Coronary artery (tissue), 2 donors: ENCODE results near the gene PTPRJ.

Source experiments
- DNase-seq: peaks from one replicate; pipeline ENCODE4 v3.0.0-alpha.2; 2017; ENCODE audit warnings: low spot score
- H3K27ac ChIP-seq, 2 donors: fragments of 200-600 bp; sonication (generic); one replicate each; pipeline ENCODE4 v1.5.1; 2016 to 2019
- H3K4me3 ChIP-seq: fragments of 200-600 bp; sonication (generic); 2 replicates; pipeline ENCODE4 v1.5.1; 2016; ENCODE audit warnings: mild to moderate bottlenecking, moderate library complexity
- TF ChIP-seq, protein P1 (sequence below): fragments of 200-600 bp; sonication (generic); IDR thresholded peaks from one replicate; pipeline ENCODE4 v1.5.1; 2019; ENCODE audit warnings: antibody characterized with exemption

PTPRJ gene

DNA sequence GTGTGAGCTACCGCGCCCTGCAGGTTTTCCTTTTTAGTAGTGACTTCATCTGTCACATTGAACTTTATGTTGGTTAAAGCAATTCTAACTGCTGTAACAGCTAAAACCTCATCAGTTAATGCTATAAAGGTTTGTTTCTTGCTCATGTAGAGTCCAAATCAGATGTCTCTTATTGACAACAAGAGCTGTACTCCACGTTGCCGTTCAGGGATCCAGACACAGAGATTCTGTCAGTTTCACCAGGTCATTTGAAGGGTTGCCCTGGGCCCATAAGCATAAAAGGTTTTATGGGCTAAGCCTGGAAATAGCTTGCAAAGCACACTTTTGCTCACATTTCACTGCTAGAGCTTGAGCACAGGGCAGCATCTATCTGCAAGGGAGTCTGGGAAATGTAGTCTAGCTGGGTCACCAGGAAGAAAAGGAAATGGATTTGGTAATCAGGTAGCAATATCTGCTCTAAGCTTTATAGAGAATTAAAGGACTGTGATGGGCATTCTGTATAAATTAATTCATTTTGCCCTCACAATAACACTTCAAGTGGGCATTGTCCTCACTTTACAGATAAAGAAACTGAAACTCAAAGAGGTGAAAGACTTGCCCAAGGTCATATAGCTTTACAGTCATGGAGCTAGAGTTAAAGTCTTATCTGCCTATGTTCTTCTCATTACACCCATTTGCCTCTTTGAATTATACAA is 25.2 kb upstream of the PTPRJ start:
- Histone ChIP-seq H3K4me3 (no peak overlapping the region), H3K27ac (no peak overlapping the region)
- TF ChIP-seq, protein P1, sequence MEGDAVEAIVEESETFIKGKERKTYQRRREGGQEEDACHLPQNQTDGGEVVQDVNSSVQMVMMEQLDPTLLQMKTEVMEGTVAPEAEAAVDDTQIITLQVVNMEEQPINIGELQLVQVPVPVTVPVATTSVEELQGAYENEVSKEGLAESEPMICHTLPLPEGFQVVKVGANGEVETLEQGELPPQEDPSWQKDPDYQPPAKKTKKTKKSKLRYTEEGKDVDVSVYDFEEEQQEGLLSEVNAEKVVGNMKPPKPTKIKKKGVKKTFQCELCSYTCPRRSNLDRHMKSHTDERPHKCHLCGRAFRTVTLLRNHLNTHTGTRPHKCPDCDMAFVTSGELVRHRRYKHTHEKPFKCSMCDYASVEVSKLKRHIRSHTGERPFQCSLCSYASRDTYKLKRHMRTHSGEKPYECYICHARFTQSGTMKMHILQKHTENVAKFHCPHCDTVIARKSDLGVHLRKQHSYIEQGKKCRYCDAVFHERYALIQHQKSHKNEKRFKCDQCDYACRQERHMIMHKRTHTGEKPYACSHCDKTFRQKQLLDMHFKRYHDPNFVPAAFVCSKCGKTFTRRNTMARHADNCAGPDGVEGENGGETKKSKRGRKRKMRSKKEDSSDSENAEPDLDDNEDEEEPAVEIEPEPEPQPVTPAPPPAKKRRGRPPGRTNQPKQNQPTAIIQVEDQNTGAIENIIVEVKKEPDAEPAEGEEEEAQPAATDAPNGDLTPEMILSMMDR = no peak
- DNase-seq = no peak

DNA sequence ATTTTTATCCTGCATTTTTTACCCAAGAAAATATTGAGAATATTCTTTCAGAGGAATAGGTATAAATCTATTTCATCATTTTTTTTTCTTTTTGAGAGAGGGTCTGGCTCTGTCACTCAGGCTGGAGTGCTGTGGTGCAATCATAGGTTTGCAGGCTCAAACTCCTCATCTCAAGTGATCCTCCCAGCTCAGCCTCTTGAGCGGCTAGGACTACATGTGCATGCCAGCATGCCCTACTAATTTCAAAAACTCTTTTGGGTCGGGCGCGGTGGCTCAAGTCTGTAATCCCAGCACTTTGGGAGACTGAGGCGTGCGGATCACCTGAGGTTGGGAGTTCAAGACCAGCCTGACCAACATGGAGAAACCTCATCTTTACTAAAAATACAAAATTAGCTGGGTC is 20.3 kb upstream of the PTPRJ start:
- TF ChIP-seq, protein P1 = no peak
- Histone ChIP-seq H3K4me3 (no peak overlapping the region), H3K27ac (no peak overlapping the region)
- no peak for DNase-seq

DNA sequence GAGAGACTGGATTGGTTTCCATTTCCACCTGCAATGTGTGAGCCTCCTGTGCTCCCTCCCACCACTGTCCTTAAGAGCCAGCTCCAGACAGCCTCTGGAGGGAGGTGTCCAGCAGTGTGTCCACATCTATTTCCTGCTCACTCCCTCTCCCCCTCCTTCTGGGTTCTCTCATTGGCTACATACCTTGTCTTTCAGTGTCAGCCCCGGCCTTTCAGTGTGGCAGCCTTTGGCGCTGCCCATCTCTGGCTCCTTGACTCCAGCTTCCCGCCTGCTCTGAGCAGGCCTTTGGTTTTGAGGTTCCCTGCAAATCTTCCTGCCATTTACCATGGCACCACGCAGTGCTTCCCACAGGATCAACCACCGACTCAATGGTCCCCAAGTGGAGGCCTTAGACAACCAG is 19.0 kb upstream of the PTPRJ start:
- H3K27ac ChIP-seq = no peak overlapping the region
- TF ChIP-seq, protein P1 = no peak
- H3K4me3 ChIP-seq = no peak overlapping the region
- no peak for DNase-seq

DNA sequence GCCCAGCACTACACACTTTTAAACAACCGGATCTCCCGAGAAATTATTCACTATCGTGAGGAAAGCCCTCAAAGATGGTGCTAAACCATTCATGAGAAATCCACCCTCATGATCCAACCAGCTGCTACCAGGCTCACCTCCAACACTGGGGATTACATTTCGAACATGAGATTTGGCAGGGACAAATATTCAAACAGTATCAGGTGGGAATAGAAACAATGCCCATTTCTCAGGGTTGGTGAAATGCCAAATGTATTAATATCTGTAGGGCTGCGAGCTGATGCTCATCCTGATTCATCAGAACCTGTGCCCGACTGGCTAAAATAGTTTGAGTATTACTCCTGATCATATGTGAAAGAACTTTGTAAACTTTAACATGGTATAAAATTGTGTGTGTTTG is 15.8 kb upstream of the PTPRJ start:
- Histone ChIP-seq H3K4me3 (no peak overlapping the region), H3K27ac (no peak overlapping the region)
- TF ChIP-seq, protein P1 = no peak
- no peak for DNase-seq

DNA sequence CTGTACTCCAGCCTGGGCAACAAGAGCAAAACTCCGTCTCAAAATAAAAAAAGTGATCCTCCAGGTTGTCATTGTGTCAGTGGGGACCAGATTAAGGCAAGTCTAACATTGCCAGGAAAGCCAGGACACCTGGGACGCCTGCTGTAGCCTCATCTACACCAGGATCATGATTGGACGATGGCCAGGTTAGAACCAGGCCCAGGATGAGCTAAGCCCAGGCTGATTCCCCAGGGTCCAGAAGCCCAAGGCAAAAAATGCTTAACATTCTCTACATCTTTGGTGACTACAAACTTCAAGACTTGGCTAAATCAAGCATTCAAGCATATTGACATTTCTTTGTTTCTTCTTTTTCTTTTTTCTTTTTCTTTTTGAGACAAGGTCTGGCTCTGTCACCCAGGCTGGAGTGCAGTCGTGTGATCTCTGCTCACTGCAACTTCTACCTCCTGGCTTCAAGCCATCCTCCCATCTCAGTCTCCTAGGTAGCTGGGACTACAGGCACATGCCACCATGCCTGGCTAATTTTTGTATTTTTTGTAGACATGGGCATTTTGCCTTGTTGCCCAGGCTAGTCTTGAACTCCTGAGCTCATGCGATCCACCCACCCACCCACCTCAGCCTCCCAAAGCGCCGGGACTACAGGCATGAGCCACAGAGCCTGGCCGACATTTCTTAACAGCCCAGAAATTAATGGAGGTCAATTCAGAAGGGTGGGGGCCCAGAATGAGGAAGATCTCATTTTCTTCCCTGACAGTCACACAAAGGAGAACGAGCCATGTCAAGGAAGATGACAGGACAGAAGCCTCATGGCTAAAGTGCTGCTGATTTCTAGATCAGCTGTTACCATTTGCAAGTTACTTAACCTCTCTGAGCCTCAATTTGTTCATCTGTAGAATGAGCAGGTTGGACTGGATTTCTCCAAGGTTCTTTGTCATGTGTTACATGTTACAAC is 12.5 kb upstream of the PTPRJ start:
- DNase-seq = no peak
- H3K27ac ChIP-seq = no peak overlapping the region
- TF ChIP-seq, protein P1 = no peak
- H3K4me3 ChIP-seq = no peak overlapping the region

DNA sequence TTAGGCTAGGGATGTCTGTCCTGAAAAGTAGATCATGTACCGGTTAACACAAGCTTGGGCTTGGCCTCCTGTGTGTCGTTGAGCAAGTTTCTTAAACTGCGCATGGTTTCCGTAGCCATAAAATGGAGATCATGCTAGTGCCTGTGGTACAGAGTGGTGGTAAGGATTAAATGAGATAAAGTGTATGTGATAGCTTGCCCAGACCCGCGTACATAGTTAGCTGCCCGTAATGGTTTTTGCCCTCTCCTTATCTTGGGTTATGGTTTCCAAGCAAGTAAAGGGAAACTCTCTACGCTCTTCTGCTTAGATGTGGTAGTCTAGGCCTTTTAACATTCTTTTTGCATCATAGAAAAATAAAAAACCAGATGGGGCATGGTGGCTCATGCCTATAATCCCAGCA is 11.0 kb upstream of the PTPRJ start:
- H3K4me3 ChIP-seq = no peak overlapping the region

More for the DNA sequence above, 11.0 kb upstream of the PTPRJ start:
- TF ChIP-seq, protein P1 = no peak
- no peak for DNase-seq
- H3K27ac ChIP-seq = no peak overlapping the region
